C4-2B (cell line): ENCODE results near the gene MARK2.

Experiments
- ZFX ChIP-seq: fragments of 450-650 bp; IDR thresholded peaks from 2 replicates; pipeline ENCODE4 v1.6.1; 2017
- TF ChIP-seq, protein P1 (sequence below): fragments of 450-650 bp; conservative IDR thresholded peaks from 2 replicates; pipeline ENCODE4 v1.5.1; 2017; ENCODE audit warnings: mild to moderate bottlenecking

DNA sequence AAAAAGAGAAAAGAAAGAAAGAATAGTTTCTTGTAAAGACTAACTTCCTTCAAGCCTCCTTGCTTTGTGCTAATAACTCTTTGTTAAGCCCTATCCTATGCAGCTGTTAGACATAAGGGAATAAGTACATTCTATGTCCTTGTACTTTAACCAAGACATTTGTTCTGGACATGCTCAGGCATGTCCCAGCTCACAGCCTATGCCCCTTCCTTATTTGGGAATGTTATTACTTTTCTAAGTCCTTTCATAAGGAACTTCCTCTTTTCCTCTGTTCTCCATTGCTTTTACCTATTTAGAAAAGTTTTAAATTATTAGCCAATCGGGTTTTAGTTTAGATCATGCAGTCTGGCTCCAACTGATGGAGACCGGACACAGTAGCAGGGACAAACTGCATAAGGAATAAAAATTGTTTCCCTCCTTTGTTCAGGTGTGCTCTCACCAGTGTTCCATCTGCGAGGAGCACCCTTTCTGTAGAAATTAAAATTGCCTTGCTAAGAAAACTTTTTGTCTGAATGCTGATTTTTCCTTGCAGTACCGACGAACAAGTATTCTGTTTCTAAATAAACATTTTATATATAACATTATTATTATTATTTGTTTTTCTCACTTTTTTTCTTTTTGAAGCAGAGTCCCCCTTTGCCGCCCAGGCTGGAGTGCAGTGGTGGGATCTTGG is 47.3 kb upstream of the MARK2 start:
- TF ChIP-seq, protein P1, sequence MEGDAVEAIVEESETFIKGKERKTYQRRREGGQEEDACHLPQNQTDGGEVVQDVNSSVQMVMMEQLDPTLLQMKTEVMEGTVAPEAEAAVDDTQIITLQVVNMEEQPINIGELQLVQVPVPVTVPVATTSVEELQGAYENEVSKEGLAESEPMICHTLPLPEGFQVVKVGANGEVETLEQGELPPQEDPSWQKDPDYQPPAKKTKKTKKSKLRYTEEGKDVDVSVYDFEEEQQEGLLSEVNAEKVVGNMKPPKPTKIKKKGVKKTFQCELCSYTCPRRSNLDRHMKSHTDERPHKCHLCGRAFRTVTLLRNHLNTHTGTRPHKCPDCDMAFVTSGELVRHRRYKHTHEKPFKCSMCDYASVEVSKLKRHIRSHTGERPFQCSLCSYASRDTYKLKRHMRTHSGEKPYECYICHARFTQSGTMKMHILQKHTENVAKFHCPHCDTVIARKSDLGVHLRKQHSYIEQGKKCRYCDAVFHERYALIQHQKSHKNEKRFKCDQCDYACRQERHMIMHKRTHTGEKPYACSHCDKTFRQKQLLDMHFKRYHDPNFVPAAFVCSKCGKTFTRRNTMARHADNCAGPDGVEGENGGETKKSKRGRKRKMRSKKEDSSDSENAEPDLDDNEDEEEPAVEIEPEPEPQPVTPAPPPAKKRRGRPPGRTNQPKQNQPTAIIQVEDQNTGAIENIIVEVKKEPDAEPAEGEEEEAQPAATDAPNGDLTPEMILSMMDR: no peak
- no peak for TF ChIP-seq ZFX
